Liver (tissue), 9 donors: ENCODE results near the gene RCOR1. TPM values are rescaled to one million over a fixed set of nuclear protein-coding genes. Genes with fewer than 3 reads are reported as not detected.

ENCODE experiments used
- DNase-seq: peaks from one replicate; pipeline ENCODE4 v3.0.0-alpha.2; 2017; ENCODE audit warnings: low spot score
- H3K27ac ChIP-seq, 2 donors: one replicate each; pipeline ENCODE4 v1.7.0; 2013; ENCODE audit warnings: inconsistent platforms in 2 of 2, low read length in 2 of 2, control low read depth in 1 of 2, low read depth in 1 of 2, mild to moderate bottlenecking in 1 of 2
- H3K27me3 ChIP-seq, 4 donors: one replicate each; pipeline versions ENCODE4 v1.6.1 to v1.7.0; 2013; ENCODE audit warnings: low read length in 3 of 4, inconsistent platforms in 1 of 4, mild to moderate bottlenecking in 1 of 4, moderate library complexity in 1 of 4; ENCODE audit not compliant: control insufficient read depth in 4 of 4, insufficient read depth in 4 of 4
- H3K36me3 ChIP-seq, 4 donors: one replicate each; pipeline versions ENCODE4 v1.6.1 to v1.7.0; 2013; ENCODE audit warnings: low read length in 3 of 4, mild to moderate bottlenecking in 3 of 4, low read depth in 1 of 4, moderate library complexity in 1 of 4; ENCODE audit not compliant: control insufficient read depth in 4 of 4, insufficient read depth in 3 of 4
- H3K4me1 ChIP-seq, 4 donors: one replicate each; pipeline versions ENCODE4 v1.6.1 to v1.7.0; 2013; ENCODE audit warnings: low read length in 3 of 4, mild to moderate bottlenecking in 3 of 4, moderate library complexity in 1 of 4; ENCODE audit not compliant: control insufficient read depth in 4 of 4, insufficient read depth in 4 of 4
- H3K4me3 ChIP-seq, 3 donors: one replicate each; pipeline versions ENCODE4 v1.6.1 to v1.7.0; 2013; ENCODE audit warnings: low read length in 3 of 3, control low read depth in 1 of 3, low read depth in 1 of 3, mild to moderate bottlenecking in 1 of 3
- H3K9ac ChIP-seq, 2 donors: one replicate each; pipeline ENCODE4 v1.7.0; 2013; ENCODE audit warnings: low read length in 2 of 2, mild to moderate bottlenecking in 2 of 2, moderate library complexity in 2 of 2, control low read depth in 1 of 2, low read depth in 1 of 2
- H3K9me3 ChIP-seq, 4 donors: one replicate each; pipeline versions ENCODE4 v1.6.1 to v1.7.0; 2013; ENCODE audit warnings: low read length in 3 of 4; ENCODE audit not compliant: control insufficient read depth in 4 of 4
- ATF3 ChIP-seq: IDR thresholded peaks from 2 replicates; pipeline ENCODE4 v1.6.1; 2016; ENCODE audit warnings: antibody characterized with exemption
- CTCF ChIP-seq: fragments of 150-350 bp; IDR thresholded peaks from 2 replicates; pipeline ENCODE4 v1.5.1; 2017; ENCODE audit warnings: improper control_type of control experiment, low read depth, low read length; ENCODE audit not compliant: missing input control
- EGR1 ChIP-seq, 2 donors: IDR thresholded peaks; 2 replicates each; pipeline ENCODE4 v1.6.1; 2016 to 2018; ENCODE audit warnings: antibody characterized with exemption in 2 of 2, low read depth in 2 of 2
- FOXA1 ChIP-seq: IDR thresholded peaks from 2 replicates; pipeline ENCODE4 v1.6.1; 2016; ENCODE audit warnings: antibody characterized with exemption
- GABPA ChIP-seq, 2 donors: IDR thresholded peaks in 1 of 2; conservative IDR thresholded peaks in 1 of 2; 2 replicates each; pipeline ENCODE4 v1.6.1; 2016; ENCODE audit warnings: antibody characterized with exemption in 2 of 2, mild to moderate bottlenecking in 1 of 2, moderate library complexity in 1 of 2
- HNF4A ChIP-seq, 2 donors: conservative IDR thresholded peaks; 2 replicates each; pipeline ENCODE4 v1.6.1; 2016; ENCODE audit warnings: antibody characterized with exemption in 2 of 2, mild to moderate bottlenecking in 2 of 2
- HNF4G ChIP-seq: IDR thresholded peaks from 2 replicates; pipeline ENCODE4 v1.6.1; 2016; ENCODE audit warnings: antibody characterized with exemption
- JUND ChIP-seq, 2 donors: IDR thresholded peaks; 2 replicates each; pipeline ENCODE4 v1.6.1; 2016; ENCODE audit warnings: antibody characterized with exemption in 2 of 2
- MAX ChIP-seq: IDR thresholded peaks from 2 replicates; pipeline ENCODE4 v1.6.1; 2016; ENCODE audit warnings: antibody characterized with exemption
- NR2F2 ChIP-seq: IDR thresholded peaks from 2 replicates; pipeline ENCODE4 v1.6.1; 2016; ENCODE audit warnings: antibody characterized with exemption
- REST ChIP-seq: IDR thresholded peaks from 2 replicates; pipeline ENCODE4 v1.6.1; 2016; ENCODE audit warnings: antibody characterized with exemption, mild to moderate bottlenecking
- RXRA ChIP-seq, 2 donors: IDR thresholded peaks; 2 replicates each; pipeline ENCODE4 v1.6.1; 2017 to 2018; ENCODE audit warnings: antibody characterized with exemption in 2 of 2, mild to moderate bottlenecking in 1 of 2
- SP1 ChIP-seq: IDR thresholded peaks from 2 replicates; pipeline ENCODE4 v1.6.1; 2018; ENCODE audit warnings: antibody characterized with exemption, mild to moderate bottlenecking
- YY1 ChIP-seq: IDR thresholded peaks from 2 replicates; pipeline ENCODE4 v1.6.1; 2016; ENCODE audit warnings: antibody characterized with exemption, mild to moderate bottlenecking
- ZBTB33 ChIP-seq: IDR thresholded peaks from 2 replicates; pipeline ENCODE4 v1.6.1; 2016; ENCODE audit warnings: antibody characterized with exemption
- WGBS: extraction: QIAGEN DNeasy Blood & Tissue Kit; methylation state at CpG from one replicate; pipeline ENCODE4 v1.1.7; 2013; 5-methylcytosine and 5-hydroxymethylcytosine counted together
- polyA plus RNA-seq, 2 donors: library from polyadenylated mRNA; stranded (reverse) in 1 of 2; unstranded in 1 of 2; fragments of 200-250 nt in 1 of 2; fragments of >200 nt in 1 of 2; fragmentation: Nextera tagmentation in 1 of 2; extraction: Ambion mirVana in 1 of 2; gene quantifications; one replicate each; pipeline versions ENCODE4 v1.2.1 to v1.2.3, GENCODE V29; 2013 to 2015
- total RNA-seq, 2 donors: library from RNA; depleted of rRNA; stranded (reverse); fragments of >200 nt; gene quantifications; one replicate each; pipeline ENCODE4 v1.2.3, GENCODE V29; 2014
- donor health status: healthy.
- donor health status: healthy.
- donor health status: healthy.
- donor health status: healthy.
- donor health status: healthy.

The RCOR1 gene
- total and polyA plus RNA-seq, 4 donors: 4.2 to 17.0 (median 5.7) TPM

GRCh38 chr14:102675396-102675795 is 82.9 kb downstream of the RCOR1 start:
- H3K9me3 ChIP-seq: no peaks in the 10 kb centered on the region
- no peaks in the 10 kb centered on the region for H3K36me3 ChIP-seq
- TF ChIP-seq YY1 (no peak), MAX (no peak), SP1 (no peak), JUND (IDR thresholded peaks at IDR 0.05) (no peak), REST (no peak), HNF4A (conservative IDR thresholded peaks at IDR 0.05) (no peak), EGR1 (IDR thresholded peaks at IDR 0.05; ENCODE audit: low read depth in 2 of 2) (no peak), ZBTB33 (no peak), HNF4G (no peak), ATF3 (no peak), GABPA (IDR thresholded peaks at IDR 0.05 in 1 of 2, conservative IDR thresholded peaks at IDR 0.05 in 1 of 2) (no peak), FOXA1 (no peak), NR2F2 (no peak)
- no peak for DNase-seq
- H3K27me3 ChIP-seq: no peaks in the 10 kb centered on the region
- 100% methylated on average over 3 of the region's 3 CpGs for WGBS
- no peak overlapping the region for H3K27ac ChIP-seq
- H3K4me3 ChIP-seq: no peak overlapping the region
- H3K9ac ChIP-seq: no peak overlapping the region
- H3K4me1 ChIP-seq: peaks cover 0 to 1% (median 0%) of the 10 kb centered on the region in 4 donors

GRCh38 chr14:102678394-102678793 is 85.9 kb downstream of the RCOR1 start:
- WGBS: 97% methylated on average over 2 of the region's 2 CpGs
- TF ChIP-seq ATF3 (no peak), FOXA1 (no peak), RXRA (IDR thresholded peaks at IDR 0.05) (no peak), CTCF (no peak), EGR1 (IDR thresholded peaks at IDR 0.05; ENCODE audit: low read depth in 2 of 2) (no peak)
- H3K9me3 ChIP-seq: no peaks in the 10 kb centered on the region
- no peaks in the 10 kb centered on the region for H3K27me3 ChIP-seq
- no peak overlapping the region for H3K4me3 ChIP-seq
- H3K9ac ChIP-seq: no peak overlapping the region
- H3K36me3 ChIP-seq: no peaks in the 10 kb centered on the region
- no peak for DNase-seq
- peaks cover 1 to 11% (median 4%) of the 10 kb centered on the region in 4 donors for H3K4me1 ChIP-seq
- H3K27ac ChIP-seq: no peak overlapping the region
